SU-DHL-6 (cell line): Measurements from ENCODE around the gene MYORG.

Experiments used
- H2AFZ ChIP-seq: fragments of 200-600 bp; sonication (generic); 2 replicates; pipeline ENCODE4 v1.6.1; 2014; ENCODE audit warnings: low read depth, mild to moderate bottlenecking, moderate library complexity, mixed read lengths, antibody characterized with exemption, low read length; ENCODE audit not compliant: severe bottlenecking
- H3F3A ChIP-seq: fragments of 200-600 bp; shearing (Covaris generic); 2 replicates; pipeline ENCODE4 v1.6.0; 2016; ENCODE audit warnings: antibody characterized with exemption, mild to moderate bottlenecking; ENCODE audit not compliant: insufficient read depth
- H3K27ac ChIP-seq: fragments of 200-600 bp; sonication (generic); 2 replicates; pipeline ENCODE4 v1.5.1; 2016; ENCODE audit warnings: low read depth, mild to moderate bottlenecking, low read length, moderate library complexity, mixed read lengths
- H3K27me3 ChIP-seq: fragments of 200-600 bp; sonication (generic), shearing (Covaris generic); 2 replicates; pipeline ENCODE4 v1.6.0; 2014; ENCODE audit warnings: mild to moderate bottlenecking, low read length
- H3K36me3 ChIP-seq: fragments of 200-600 bp; sonication (generic); 2 replicates; pipeline ENCODE4 v1.6.1; 2014; ENCODE audit warnings: mild to moderate bottlenecking, low read length, mixed read lengths
- H3K4me2 ChIP-seq: fragments of 300-600, 200-600 bp; shearing (Covaris generic), sonication (generic); 2 replicates; pipeline ENCODE4 v1.6.0; 2014; ENCODE audit warnings: low read length, low read depth, mild to moderate bottlenecking; ENCODE audit not compliant: poor library complexity, severe bottlenecking
- H3K4me3 ChIP-seq: fragments of 200-600 bp; sonication (generic); 2 replicates; pipeline ENCODE4 v1.5.1; 2014; ENCODE audit warnings: antibody characterized with exemption, low read length, mild to moderate bottlenecking, mixed read lengths; ENCODE audit not compliant: insufficient read depth, poor library complexity, severe bottlenecking
- H3K79me2 ChIP-seq: fragments of 200-600 bp; sonication (generic); 2 replicates; pipeline ENCODE4 v1.6.1; 2014; ENCODE audit warnings: mild to moderate bottlenecking, low read length, moderate library complexity; ENCODE audit not compliant: insufficient read depth
- H3K9ac ChIP-seq: fragments of 200-600 bp; sonication (generic); 2 replicates; pipeline ENCODE4 v1.7.0; 2014; ENCODE audit warnings: mild to moderate bottlenecking, low read length
- H3K9me2 ChIP-seq: fragments of 200-600 bp; sonication (generic); replicated peaks from 2 replicates; pipeline ENCODE4 v1.6.1; 2014; ENCODE audit warnings: low read length; ENCODE audit not compliant: insufficient read depth
- H3K9me3 ChIP-seq: fragments of 200-600 bp; sonication (generic); 2 replicates; pipeline ENCODE4 v1.6.1; 2014; ENCODE audit warnings: low read length, mixed read lengths; ENCODE audit not compliant: insufficient read depth
- H4K20me1 ChIP-seq: fragments of 200-600 bp; sonication (generic); 2 replicates; pipeline ENCODE4 v1.6.1; 2014; ENCODE audit warnings: low read depth, mild to moderate bottlenecking, antibody characterized with exemption, low read length, moderate library complexity, mixed read lengths
- EZH2phosphoT487 ChIP-seq: fragments of 200-600 bp; sonication (generic), shearing (Covaris generic); conservative IDR thresholded peaks from 2 replicates; pipeline ENCODE4 v1.6.1; 2018; ENCODE audit warnings: mild to moderate bottlenecking, antibody characterized with exemption, low read length, moderate library complexity, mixed read lengths
- TF ChIP-seq, protein P1 (sequence below): fragments of 200-600 bp; sonication (generic); IDR thresholded peaks from one replicate; pipeline ENCODE4 v1.5.1; 2017; ENCODE audit warnings: antibody characterized with exemption, mild to moderate bottlenecking, low read length, moderate library complexity; ENCODE audit not compliant: insufficient read depth, poor library complexity, severe bottlenecking

The MYORG gene

DNA sequence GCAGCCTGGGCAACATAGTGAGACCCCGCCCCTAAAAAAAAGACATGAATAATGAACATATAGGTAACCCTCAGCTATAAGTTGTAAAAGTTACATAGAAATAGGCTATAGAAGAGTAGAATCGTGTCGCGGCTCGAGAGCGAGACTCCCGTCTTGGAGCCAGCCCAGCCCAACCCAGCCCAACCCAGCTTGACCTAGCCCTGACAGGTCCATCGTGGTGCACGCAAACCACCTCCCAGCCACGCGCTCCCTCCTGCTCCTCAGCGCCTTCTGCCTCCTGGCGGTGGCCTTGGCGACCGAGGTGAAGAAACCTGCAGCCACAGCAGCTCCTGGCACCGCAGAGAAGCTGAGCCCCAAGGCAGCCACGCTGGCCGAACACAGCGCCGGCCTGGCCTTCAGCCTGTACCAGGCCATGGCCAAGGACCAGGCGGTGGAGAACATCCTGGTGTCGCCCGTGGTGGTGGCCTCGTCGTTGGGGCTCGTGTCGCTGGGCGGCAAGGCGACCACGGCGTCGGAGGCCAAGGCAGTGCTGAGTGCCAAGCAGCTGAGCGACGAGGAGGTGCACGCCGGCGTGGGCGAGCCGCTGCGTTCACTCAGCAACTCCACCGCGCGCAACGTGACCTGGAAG lies 58.4 kb downstream of the MYORG start:
- peaks cover 83% of the 10 kb centered on the region for H3K79me2 ChIP-seq
- no peak overlapping the region for H2AFZ ChIP-seq
- peaks cover 3% of the 10 kb centered on the region; the same call in 1 of the 2 replicates for H3F3A ChIP-seq
- no peak overlapping the region for H3K9ac ChIP-seq
- no peaks in the 10 kb centered on the region for H3K9me3 ChIP-seq
- no peak overlapping the region for H3K4me3 ChIP-seq
- no peak for TF ChIP-seq EZH2phosphoT487
- TF ChIP-seq, protein P1, sequence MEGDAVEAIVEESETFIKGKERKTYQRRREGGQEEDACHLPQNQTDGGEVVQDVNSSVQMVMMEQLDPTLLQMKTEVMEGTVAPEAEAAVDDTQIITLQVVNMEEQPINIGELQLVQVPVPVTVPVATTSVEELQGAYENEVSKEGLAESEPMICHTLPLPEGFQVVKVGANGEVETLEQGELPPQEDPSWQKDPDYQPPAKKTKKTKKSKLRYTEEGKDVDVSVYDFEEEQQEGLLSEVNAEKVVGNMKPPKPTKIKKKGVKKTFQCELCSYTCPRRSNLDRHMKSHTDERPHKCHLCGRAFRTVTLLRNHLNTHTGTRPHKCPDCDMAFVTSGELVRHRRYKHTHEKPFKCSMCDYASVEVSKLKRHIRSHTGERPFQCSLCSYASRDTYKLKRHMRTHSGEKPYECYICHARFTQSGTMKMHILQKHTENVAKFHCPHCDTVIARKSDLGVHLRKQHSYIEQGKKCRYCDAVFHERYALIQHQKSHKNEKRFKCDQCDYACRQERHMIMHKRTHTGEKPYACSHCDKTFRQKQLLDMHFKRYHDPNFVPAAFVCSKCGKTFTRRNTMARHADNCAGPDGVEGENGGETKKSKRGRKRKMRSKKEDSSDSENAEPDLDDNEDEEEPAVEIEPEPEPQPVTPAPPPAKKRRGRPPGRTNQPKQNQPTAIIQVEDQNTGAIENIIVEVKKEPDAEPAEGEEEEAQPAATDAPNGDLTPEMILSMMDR = no peak
- no peaks in the 10 kb centered on the region for H3K36me3 ChIP-seq
- H3K27me3 ChIP-seq = no peaks in the 10 kb centered on the region
- H3K4me2 ChIP-seq = no peak overlapping the region
- no peaks in the 10 kb centered on the region; the same call in 1 of the 2 replicates for H4K20me1 ChIP-seq
- H3K27ac ChIP-seq = no peak overlapping the region
- H3K9me2 ChIP-seq = no peaks in the 10 kb centered on the region

GRCh38 chr9:34317436-34317835 lies 59.3 kb downstream of the MYORG start:
- Histone ChIP-seq H3K9me2 (no peaks in the 10 kb centered on the region), H4K20me1 (no peaks in the 10 kb centered on the region; the same call in 1 of the 2 replicates), H3K36me3 (no peaks in the 10 kb centered on the region), H3K9ac (no peak overlapping the region), H3K4me3 (no peak overlapping the region), H3K9me3 (no peaks in the 10 kb centered on the region), H3F3A (peaks cover 3% of the 10 kb centered on the region; the same call in 1 of the 2 replicates), H2AFZ (no peak overlapping the region), H3K79me2 (peaks cover 83% of the 10 kb centered on the region), H3K4me2 (no peak overlapping the region), H3K27me3 (no peaks in the 10 kb centered on the region), H3K27ac (no peak overlapping the region)
- TF ChIP-seq EZH2phosphoT487 = no peak
- TF ChIP-seq, protein P1 = no peak
